Gastrocnemius medialis (tissue), 4 donors: Measurements from ENCODE around the gene KRTAP6-3. TPM values are rescaled to one million over a fixed set of nuclear protein-coding genes. Genes with fewer than 3 reads are reported as not detected.

Source experiments
- ATAC-seq, 2 donors: fragments of 150-250 bp; one replicate each; pipeline ENCODE4 v1.9.1; 2016
- DNase-seq, 2 donors: peaks; one replicate each; pipeline ENCODE4 v3.0.0-alpha.2; 2019
- H3K27ac ChIP-seq, 4 donors: fragments of 200-600 bp; sonication (generic); 1 replicate in 1 of 4; 2 replicates in 3 of 4; pipeline ENCODE4 v1.5.1; 2016 to 2018; ENCODE audit warnings: mild to moderate bottlenecking in 2 of 4, moderate library complexity in 1 of 4
- H3K27me3 ChIP-seq, 3 donors: fragments of 200-600 bp; sonication (generic) in 2 of 3; 1 replicate in 1 of 3; 2 replicates in 2 of 3; pipeline versions ENCODE4 v1.5.1 to v1.6.0; 2016 to 2019; ENCODE audit warnings: mild to moderate bottlenecking in 1 of 3, moderate library complexity in 1 of 3
- H3K36me3 ChIP-seq, 2 donors: fragments of 200-600 bp; sonication (generic) in 1 of 2; one replicate each; pipeline ENCODE4 v1.5.1; 2017 to 2018
- H3K4me1 ChIP-seq, 2 donors: fragments of 200-600 bp; sonication (generic) in 1 of 2; one replicate each; pipeline ENCODE4 v1.5.1; 2016 to 2017; ENCODE audit warnings: mild to moderate bottlenecking in 2 of 2
- H3K4me3 ChIP-seq, 4 donors: fragments of 200-600 bp; sonication (generic) in 3 of 4; 1 replicate in 1 of 4; 2 replicates in 3 of 4; pipeline ENCODE4 v1.5.1; 2016 to 2019; ENCODE audit warnings: mild to moderate bottlenecking in 2 of 4
- H3K9me3 ChIP-seq, 3 donors: fragments of 200-600 bp; sonication (generic) in 2 of 3; 1 replicate in 1 of 3; 2 replicates in 2 of 3; pipeline ENCODE4 v1.5.1; 2016 to 2019
- CTCF ChIP-seq, 5 experiments: fragments of 450-650 bp in 3 of 5; fragments of 200-600 bp in 2 of 5; sonication (generic) in 2 of 5; IDR thresholded peaks in 4 of 5; conservative IDR thresholded peaks in 1 of 5; 1 replicate in 4 of 5; 2 replicates in 1 of 5; pipeline ENCODE4 v1.5.1; 2016 to 2019; ENCODE audit warnings: antibody characterized with exemption in 5 of 5, mild to moderate bottlenecking in 3 of 5, moderate library complexity in 3 of 5
- POLR2A ChIP-seq, 2 donors: fragments of 450-650 bp; IDR thresholded peaks; one replicate each; pipeline ENCODE4 v1.6.1; 2017; ENCODE audit warnings: antibody characterized with exemption in 2 of 2, mild to moderate bottlenecking in 2 of 2, moderate library complexity in 2 of 2
- in situ Hi-C, 4 donors: fragments of 200-750 bp; cut with MboI; loops; one replicate each; pipeline versions ENCODE4 v1.15.0 to v1.8.0; 2017; ENCODE audit warnings: low sequenced_read_pairs in 4 of 4
- intact Hi-C: fragments of 100-400 bp; cut with DNase I; formaldehyde crosslinking; loops from one replicate; pipeline ENCODE4 v1.15.1; 2023; ENCODE audit warnings: low total_unique reads
- total RNA-seq, 4 donors: library from RNA; depleted of rRNA; stranded (reverse); fragments of >200 nt; gene quantifications; one replicate each; pipeline versions ENCODE4 v1.1.0 to v1.2.3, GENCODE V29; 2016

KRTAP6-3 gene
- total RNA-seq, 4 donors from 2014 or later = not detected

DNA sequence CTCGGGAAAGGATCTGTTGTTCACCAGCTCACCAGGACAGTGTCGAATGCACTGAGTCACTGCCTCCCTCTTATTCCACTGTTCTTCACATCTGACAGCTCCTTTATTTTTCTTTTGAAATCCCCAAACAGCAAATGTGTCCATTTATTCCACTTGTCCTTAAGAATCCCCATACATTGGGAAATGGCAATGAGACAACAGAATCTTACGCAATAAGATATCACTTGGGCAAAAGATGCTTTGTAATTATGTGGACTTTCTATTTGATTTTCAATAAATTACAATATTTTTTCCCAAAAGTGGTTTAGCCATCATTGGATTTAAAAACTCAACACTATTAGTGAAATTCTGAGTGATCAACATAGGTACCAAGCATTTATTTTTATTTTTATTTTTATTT, 46.4 kb downstream of the KRTAP6-3 start:
- H3K4me1 ChIP-seq = no peaks in the 10 kb centered on the region
- H3K4me3 ChIP-seq = no peak overlapping the region
- TF ChIP-seq CTCF (IDR thresholded peaks at IDR 0.05 in 4 of 5, conservative IDR thresholded peaks at IDR 0.05 in 1 of 5) = no peak
- ATAC-seq = no peak
- intact Hi-C loops (no loop called here), in situ Hi-C loops (loop anchor here in 1 of 4 donors (10.0 kb wide), 1 partner anchor 56 kb away; no protein-coding TSS in a partner anchor)
- no peaks in the 10 kb centered on the region for H3K27me3 ChIP-seq
- H3K36me3 ChIP-seq = no peaks in the 10 kb centered on the region
- no peak overlapping the region for H3K27ac ChIP-seq
- no peaks in the 10 kb centered on the region for H3K9me3 ChIP-seq
- no peak for DNase-seq

GRCh38 chr21:30642564-30642963, 50.3 kb downstream of the KRTAP6-3 start, which contains the start of gene KRTAP20-3:
Gene KRTAP20-3, plus strand, starts transcription at chr21:30642864.
- in situ Hi-C loops = no loop called here
- Histone ChIP-seq H3K36me3 (no peaks in the 10 kb centered on the region), H3K4me1 (no peaks in the 10 kb centered on the region), H3K27ac (no peak within 1 kb of the TSS), H3K27me3 (no peaks in the 10 kb centered on the region), H3K4me3 (no peak within 1 kb of the TSS), H3K9me3 (no peaks in the 10 kb centered on the region)
- intact Hi-C loops = no loop called here
- DNase-seq = no peak
- TF ChIP-seq CTCF (IDR thresholded peaks at IDR 0.05 in 4 of 5, conservative IDR thresholded peaks at IDR 0.05 in 1 of 5) (no peak), POLR2A (IDR thresholded peaks at IDR 0.05) (no peak)
- no peak for ATAC-seq

Other genes with a start within 250 kb of the KRTAP6-3 start
- not detected for gene KRTAP23-1, start 243.8 kb upstream of the KRTAP6-3 start, total RNA-seq
- gene KRTAP13-2, start 220.2 kb upstream of the KRTAP6-3 start, total RNA-seq = not detected
- not detected for gene KRTAP13-1, start 196.4 kb upstream of the KRTAP6-3 start, total RNA-seq
- gene KRTAP13-3, start 166.5 kb upstream of the KRTAP6-3 start, total RNA-seq = not detected
- gene KRTAP13-4, start 162.2 kb upstream of the KRTAP6-3 start, total RNA-seq = not detected
- not detected for gene KRTAP15-1, start 152.2 kb upstream of the KRTAP6-3 start, total RNA-seq
- not detected for gene KRTAP19-1, start 112.1 kb upstream of the KRTAP6-3 start, total RNA-seq
- not detected for gene KRTAP19-2, start 105.0 kb upstream of the KRTAP6-3 start, total RNA-seq
- gene KRTAP19-3, start 100.4 kb upstream of the KRTAP6-3 start, total RNA-seq = 10 to 100 TPM in 1 of 4 donors, 1 to 10 TPM in 2, not detected in 1; 1.0 to 12.9 (median 5.0) TPM
- not detected for gene KRTAP19-4, start 95.3 kb upstream of the KRTAP6-3 start, total RNA-seq
- not detected for gene KRTAP19-5, start 90.3 kb upstream of the KRTAP6-3 start, total RNA-seq
- gene KRTAP19-6, start 50.6 kb upstream of the KRTAP6-3 start, total RNA-seq = not detected
- not detected for gene KRTAP19-7, start 31.1 kb upstream of the KRTAP6-3 start, total RNA-seq
- gene KRTAP22-2, start 2.0 kb upstream of the KRTAP6-3 start, total RNA-seq = not detected
- gene KRTAP6-2, start 6.5 kb downstream of the KRTAP6-3 start, total RNA-seq = not detected
- not detected for gene KRTAP22-1, start 8.6 kb downstream of the KRTAP6-3 start, total RNA-seq
- not detected for gene KRTAP6-1, start 21.5 kb downstream of the KRTAP6-3 start, total RNA-seq
- gene KRTAP20-1, start 24.0 kb downstream of the KRTAP6-3 start, total RNA-seq = not detected
- gene KRTAP20-4, start 28.2 kb downstream of the KRTAP6-3 start, total RNA-seq = not detected
- gene KRTAP20-2, start 42.8 kb downstream of the KRTAP6-3 start, total RNA-seq = not detected
- not detected for gene KRTAP20-3, start 50.4 kb downstream of the KRTAP6-3 start, total RNA-seq
- not detected for gene KRTAP21-3, start 126.3 kb downstream of the KRTAP6-3 start, total RNA-seq
- not detected for gene KRTAP21-2, start 154.8 kb downstream of the KRTAP6-3 start, total RNA-seq
- not detected for gene KRTAP21-1, start 163.0 kb downstream of the KRTAP6-3 start, total RNA-seq
- not detected for gene KRTAP8-1, start 220.8 kb downstream of the KRTAP6-3 start, total RNA-seq
- gene KRTAP7-1, start 237.3 kb downstream of the KRTAP6-3 start, total RNA-seq = not detected